ENCODE measurements around the gene PTPRD. TPM values are rescaled to one million over a fixed set of nuclear protein-coding genes. Genes with fewer than 3 reads are reported as not detected.

The PTPRD gene
- total RNA-seq, 1 donor, result 11.5 TPM

DNA sequence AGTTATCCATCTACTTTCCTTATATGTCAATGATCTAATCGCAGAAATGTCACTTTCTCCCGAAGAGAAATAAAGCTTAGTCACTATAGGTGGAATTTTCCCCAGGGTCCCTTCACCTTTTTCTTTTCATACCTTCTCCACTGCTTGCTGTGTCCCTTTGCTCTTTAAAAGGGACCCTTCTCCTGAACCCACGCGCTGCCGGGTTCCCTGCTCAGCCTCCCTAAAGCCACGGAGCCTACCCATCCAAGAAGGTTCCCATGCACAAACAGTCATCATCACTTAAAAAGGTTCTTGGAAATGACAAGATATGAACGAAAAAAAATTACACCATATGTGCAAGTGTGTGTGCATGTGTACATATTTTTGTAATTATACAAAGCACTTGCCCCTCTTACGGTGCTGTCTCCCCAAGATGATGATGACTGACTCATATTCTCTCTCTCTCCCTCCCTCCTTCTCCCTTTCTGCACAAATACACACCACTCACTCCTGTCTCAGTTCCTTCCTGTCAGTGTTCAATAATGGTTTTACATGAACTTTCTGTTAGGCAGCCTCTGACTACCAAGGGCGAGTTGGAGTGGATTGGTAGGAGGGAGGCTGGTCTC, 1.5 kb upstream of the PTPRD start:
- TF ChIP-seq, protein P1, sequence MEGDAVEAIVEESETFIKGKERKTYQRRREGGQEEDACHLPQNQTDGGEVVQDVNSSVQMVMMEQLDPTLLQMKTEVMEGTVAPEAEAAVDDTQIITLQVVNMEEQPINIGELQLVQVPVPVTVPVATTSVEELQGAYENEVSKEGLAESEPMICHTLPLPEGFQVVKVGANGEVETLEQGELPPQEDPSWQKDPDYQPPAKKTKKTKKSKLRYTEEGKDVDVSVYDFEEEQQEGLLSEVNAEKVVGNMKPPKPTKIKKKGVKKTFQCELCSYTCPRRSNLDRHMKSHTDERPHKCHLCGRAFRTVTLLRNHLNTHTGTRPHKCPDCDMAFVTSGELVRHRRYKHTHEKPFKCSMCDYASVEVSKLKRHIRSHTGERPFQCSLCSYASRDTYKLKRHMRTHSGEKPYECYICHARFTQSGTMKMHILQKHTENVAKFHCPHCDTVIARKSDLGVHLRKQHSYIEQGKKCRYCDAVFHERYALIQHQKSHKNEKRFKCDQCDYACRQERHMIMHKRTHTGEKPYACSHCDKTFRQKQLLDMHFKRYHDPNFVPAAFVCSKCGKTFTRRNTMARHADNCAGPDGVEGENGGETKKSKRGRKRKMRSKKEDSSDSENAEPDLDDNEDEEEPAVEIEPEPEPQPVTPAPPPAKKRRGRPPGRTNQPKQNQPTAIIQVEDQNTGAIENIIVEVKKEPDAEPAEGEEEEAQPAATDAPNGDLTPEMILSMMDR (IDR thresholded peaks at IDR 0.05; ENCODE audit: insufficient read depth, low read length), result no peak
- no peak overlapping the region for H3K4me3 ChIP-seq (ENCODE audit: low read depth, low read length)
- DNase-seq (ENCODE audit: low read depth), result no peak

GRCh38 chr9:10613419-10613818, 617 bp upstream of the PTPRD start:
- TF ChIP-seq, protein P1 (IDR thresholded peaks at IDR 0.05; ENCODE audit: insufficient read depth, low read length), result no peak
- no peak overlapping the region for H3K4me3 ChIP-seq (ENCODE audit: low read depth, low read length)
- no peak for DNase-seq (ENCODE audit: low read depth)

- no peak overlapping the region for H3K4me3 ChIP-seq (ENCODE audit: low read depth, low read length)
- TF ChIP-seq, protein P1 (IDR thresholded peaks at IDR 0.05; ENCODE audit: insufficient read depth, low read length), result no peak
- no peak for DNase-seq (ENCODE audit: low read depth)
Measured at GRCh38 chr9:10605388-10605787, 7.4 kb downstream of the PTPRD start.

GRCh38 chr9:10604927-10605326, 7.9 kb downstream of the PTPRD start:
- TF ChIP-seq, protein P1 (IDR thresholded peaks at IDR 0.05; ENCODE audit: insufficient read depth, low read length), result no peak
- H3K4me3 ChIP-seq (ENCODE audit: low read depth, low read length), result no peak overlapping the region
- DNase-seq (ENCODE audit: low read depth), result no peak

DNA sequence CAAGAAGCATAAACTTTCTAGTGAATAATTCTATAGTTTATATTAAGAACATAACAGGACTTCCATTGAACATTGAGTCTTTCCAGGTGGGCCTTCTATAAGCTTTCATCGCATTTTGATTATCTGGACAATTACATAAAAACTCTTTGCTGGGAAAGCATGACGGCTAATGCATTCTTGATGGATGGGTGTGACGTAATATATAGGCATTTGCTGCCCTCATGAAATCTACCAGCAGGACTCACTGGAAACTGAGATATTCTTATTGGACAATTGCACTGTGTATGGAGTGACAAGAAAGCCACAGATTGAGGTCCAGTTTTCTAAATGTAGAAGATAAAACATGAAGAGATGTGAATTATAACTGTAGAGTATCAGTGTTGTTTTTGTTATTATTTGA, 15.0 kb downstream of the PTPRD start:
- H3K4me3 ChIP-seq (ENCODE audit: low read depth, low read length), result no peak overlapping the region
- DNase-seq (ENCODE audit: low read depth), result no peak
- TF ChIP-seq, protein P1 (IDR thresholded peaks at IDR 0.05; ENCODE audit: insufficient read depth, low read length), result no peak

DNA sequence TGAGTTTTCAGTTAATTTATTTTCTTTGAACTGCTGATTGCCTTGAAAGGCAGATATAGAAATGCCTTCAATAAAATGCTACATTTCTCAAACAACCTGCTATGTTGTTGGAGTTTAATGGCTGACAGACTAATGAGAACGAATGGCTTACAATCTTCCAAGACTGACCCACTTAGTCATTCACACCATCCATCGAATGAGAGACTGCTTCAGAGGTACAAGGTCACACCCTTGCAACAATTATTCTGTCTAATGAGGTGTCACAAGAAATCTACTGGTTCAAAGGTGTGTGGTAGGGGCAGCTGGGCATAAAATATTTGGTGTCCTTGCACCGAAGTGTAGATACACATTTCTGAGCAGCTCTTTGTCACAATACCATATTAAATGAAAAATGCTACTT, 18.3 kb downstream of the PTPRD start:
- TF ChIP-seq, protein P1 (IDR thresholded peaks at IDR 0.05; ENCODE audit: insufficient read depth, low read length), result no peak
- no peak for DNase-seq (ENCODE audit: low read depth)
- H3K4me3 ChIP-seq (ENCODE audit: low read depth, low read length), result no peak overlapping the region

- H3K4me3 ChIP-seq (ENCODE audit: low read depth, low read length), result no peak overlapping the region
- TF ChIP-seq, protein P1 (IDR thresholded peaks at IDR 0.05; ENCODE audit: insufficient read depth, low read length), result no peak
- no peak for DNase-seq (ENCODE audit: low read depth)
Measured at GRCh38 chr9:10586407-10586806, 26.4 kb downstream of the PTPRD start.
